ENCODE results near the gene HOXA2. TPM values are rescaled to one million over a fixed set of nuclear protein-coding genes. Genes with fewer than 3 reads are reported as not detected.

The HOXA2 gene
- total RNA-seq = not detected

- intact Hi-C loops (cut with micrococcal nuclease) = no loop called here
- CTCF ChIA-PET = no interaction called here
Observed at GRCh38 chr7:27102581-27103442, at the start of gene HOXA2. HOXA2 (minus strand) TSS chr7:27102683; CDS start chr7:27102500, 183 bp downstream.

GRCh38 chr7:27151341-27151930 is 49.0 kb upstream of the HOXA2 start:
- Mint-ChIP-seq H3K4me1 (ENCODE audit: low read depth) (peaks cover 43% of the 10 kb centered on the region), H3K27ac (no peak overlapping the region), H3K36me3 (peaks cover 2% of the 10 kb centered on the region), H3K27me3 (peaks cover 85% of the 10 kb centered on the region), H3K9me3 (no peaks in the 10 kb centered on the region), H3K4me3 (peak overlapping the region; percentile 52)
- no peak for DNase-seq
- intact Hi-C loops (cut with micrococcal nuclease) = loop anchor here (2.0 to 10.0 kb wide), 3 partner anchors 13 to 857 kb away; partner anchors contain the start of genes HOXA11, HOXA9 and SNX10
- POLR2A ChIA-PET = no interaction called here
- CTCF ChIA-PET = interaction anchor here (0.9 to 5.2 kb wide), 18 partner anchors 8 to 623 kb away, joined by 3 to 72 read pairs (median 6); partner anchors contain the start of genes HOXA1 and HOXA9

More at GRCh38 chr7:27102581-27103442, at the start of gene HOXA2:
- Mint-ChIP-seq H3K36me3 (peaks cover 12% of the 10 kb centered on the region), H3K27ac (no peak within 1 kb of the TSS), H3K27me3 (peaks cover 45% of the 10 kb centered on the region), H3K9me3 (no peaks in the 10 kb centered on the region), H3K4me1 (ENCODE audit: low read depth) (peaks cover 23% of the 10 kb centered on the region), H3K4me3 (no peak within 1 kb of the TSS)
- DNase-seq = no peak
- POLR2A ChIA-PET = no interaction called here

GRCh38 chr7:27150568-27151340 is 48.3 kb upstream of the HOXA2 start:
- intact Hi-C loops (cut with micrococcal nuclease) = loop anchor here (2.0 to 10.0 kb wide), 3 partner anchors 14 to 856 kb away; partner anchors contain the start of genes HOXA11, HOXA9 and SNX10
- DNase-seq = peak; percentile 76
- Mint-ChIP-seq H3K36me3 (peaks cover 2% of the 10 kb centered on the region), H3K9me3 (no peaks in the 10 kb centered on the region), H3K4me3 (peak overlapping the region; percentile 52), H3K27me3 (peaks cover 86% of the 10 kb centered on the region), H3K27ac (no peak overlapping the region), H3K4me1 (ENCODE audit: low read depth) (peaks cover 38% of the 10 kb centered on the region)
- ChIA-PET POLR2A (interaction anchor here (1.2 to 2.2 kb wide), 2 partner anchors 52 to 57 kb away, joined by 4 read pairs; no protein-coding TSS in a partner anchor), CTCF (interaction anchor here (0.6 to 5.2 kb wide), 21 partner anchors 9 to 1894 kb away, joined by 3 to 72 read pairs (median 6); partner anchors contain the start of genes EVX1, HOXA1 and HOXA9)

- Mint-ChIP-seq H3K4me1 (ENCODE audit: low read depth) (peaks cover 31% of the 10 kb centered on the region), H3K9me3 (no peaks in the 10 kb centered on the region)
Observed at GRCh38 chr7:27149842-27150567, 47.5 kb upstream of the HOXA2 start.

GRCh38 chr7:27148756-27149641 is 46.5 kb upstream of the HOXA2 start:
- DNase-seq = no peak
- intact Hi-C loops (cut with micrococcal nuclease) = no loop called here
- ChIA-PET CTCF (interaction anchor here (0.8 to 5.2 kb wide), 9 partner anchors 15 to 772 kb away, joined by 3 to 72 read pairs (median 7); partner anchors contain the start of genes EVX1 and HOXA9), POLR2A (interaction anchor here (0.5 to 2.2 kb wide), 2 partner anchors 51 to 52 kb away, joined by 4 read pairs; no protein-coding TSS in a partner anchor)
- Mint-ChIP-seq H3K27me3 (peaks cover 77% of the 10 kb centered on the region), H3K27ac (no peak overlapping the region), H3K4me3 (no peak overlapping the region), H3K36me3 (no peaks in the 10 kb centered on the region), H3K9me3 (no peaks in the 10 kb centered on the region), H3K4me1 (ENCODE audit: low read depth) (peaks cover 24% of the 10 kb centered on the region)

More at GRCh38 chr7:27149842-27150567, 47.5 kb upstream of the HOXA2 start:
- peaks cover 2% of the 10 kb centered on the region for H3K36me3 Mint-ChIP-seq
- no peak overlapping the region for H3K4me3 Mint-ChIP-seq
- ChIA-PET POLR2A (interaction anchor here (1.2 to 2.2 kb wide), 2 partner anchors 52 to 56 kb away, joined by 4 read pairs; no protein-coding TSS in a partner anchor), CTCF (interaction anchor here (0.6 to 5.2 kb wide), 21 partner anchors 9 to 1894 kb away, joined by 3 to 72 read pairs (median 6); partner anchors contain the start of genes EVX1, HOXA1 and HOXA9)
- no peak overlapping the region for H3K27ac Mint-ChIP-seq
- no peak for DNase-seq
- peaks cover 84% of the 10 kb centered on the region for H3K27me3 Mint-ChIP-seq
- intact Hi-C loops (cut with micrococcal nuclease) = loop anchor here (2.0 to 10.0 kb wide), 3 partner anchors 15 to 855 kb away; partner anchors contain the start of genes HOXA11, HOXA9 and SNX10

GRCh38 chr7:27148031-27148755 is 45.7 kb upstream of the HOXA2 start:
- intact Hi-C loops (cut with micrococcal nuclease) = no loop called here
- Mint-ChIP-seq H3K27me3 (peaks cover 69% of the 10 kb centered on the region), H3K27ac (no peak overlapping the region), H3K4me1 (ENCODE audit: low read depth) (peaks cover 24% of the 10 kb centered on the region), H3K36me3 (no peaks in the 10 kb centered on the region), H3K4me3 (no peak overlapping the region), H3K9me3 (no peaks in the 10 kb centered on the region)
- ChIA-PET POLR2A (interaction anchor here (0.5 to 2.2 kb wide), 2 partner anchors 50 to 51 kb away, joined by 4 read pairs; no protein-coding TSS in a partner anchor), CTCF (interaction anchor here (1.0 to 5.2 kb wide), 3 partner anchors 15 to 771 kb away, joined by 3 to 72 read pairs (median 6); partner anchors contain the start of gene HOXA9)
- no peak for DNase-seq

GRCh38 chr7:27147199-27148030 is 44.9 kb upstream of the HOXA2 start, which contains the start of gene HOXA6:
HOXA6 (minus strand) TSS chr7:27147774; CDS start chr7:27147749, 25 bp downstream.
- Mint-ChIP-seq H3K27me3 (peaks cover 68% of the 10 kb centered on the region), H3K4me3 (no peak within 1 kb of the TSS), H3K4me1 (ENCODE audit: low read depth) (peaks cover 24% of the 10 kb centered on the region), H3K9me3 (no peaks in the 10 kb centered on the region), H3K36me3 (no peaks in the 10 kb centered on the region), H3K27ac (no peak within 1 kb of the TSS)
- POLR2A ChIA-PET = no interaction called here
- intact Hi-C loops (cut with micrococcal nuclease) = no loop called here
- CTCF ChIA-PET = interaction anchor here (5.2 kb wide), 1 partner anchor 16 kb away, joined by 72 read pairs; the partner anchor contains the start of gene HOXA9
- DNase-seq = no peak

- Mint-ChIP-seq H3K9me3 (no peaks in the 10 kb centered on the region), H3K27me3 (peaks cover 61% of the 10 kb centered on the region), H3K4me3 (no peak overlapping the region), H3K36me3 (no peaks in the 10 kb centered on the region), H3K4me1 (ENCODE audit: low read depth) (peaks cover 19% of the 10 kb centered on the region), H3K27ac (no peak overlapping the region)
- ChIA-PET POLR2A (no interaction called here), CTCF (no interaction called here)
- DNase-seq = no peak
- intact Hi-C loops (cut with micrococcal nuclease) = no loop called here
Observed at GRCh38 chr7:27146491-27147198, 44.2 kb upstream of the HOXA2 start.

Measured in activated CD4-positive, alpha-beta memory T cell treated with anti-CD3 and anti-CD28 coated beads for 36 hours (primary cell).